LNCaP clone FGC (cell line): ENCODE results near the gene NUPR1.
"Not testable (repeated sequence)": the region's sequence is repeated elsewhere in the genome, so short reads cannot be mapped to it uniquely, and the experiment has no call there.

Experiments
- DNase-seq: peaks from one replicate; pipeline ENCODE4 v3.0.0-alpha.2; 2011; ENCODE audit warnings: low read depth
- H3K4me3 ChIP-seq: 2 replicates; pipeline ENCODE4 v1.5.1; 2011; ENCODE audit warnings: mild to moderate bottlenecking, low read depth, low read length, control low read depth
- TF ChIP-seq, protein P1 (sequence below): IDR thresholded peaks from 2 replicates; pipeline ENCODE4 v1.5.1; 2012; ENCODE audit warnings: mild to moderate bottlenecking; ENCODE audit not compliant: control insufficient read depth, insufficient read depth; ENCODE audit errors: extremely low read depth

The NUPR1 gene

DNA sequence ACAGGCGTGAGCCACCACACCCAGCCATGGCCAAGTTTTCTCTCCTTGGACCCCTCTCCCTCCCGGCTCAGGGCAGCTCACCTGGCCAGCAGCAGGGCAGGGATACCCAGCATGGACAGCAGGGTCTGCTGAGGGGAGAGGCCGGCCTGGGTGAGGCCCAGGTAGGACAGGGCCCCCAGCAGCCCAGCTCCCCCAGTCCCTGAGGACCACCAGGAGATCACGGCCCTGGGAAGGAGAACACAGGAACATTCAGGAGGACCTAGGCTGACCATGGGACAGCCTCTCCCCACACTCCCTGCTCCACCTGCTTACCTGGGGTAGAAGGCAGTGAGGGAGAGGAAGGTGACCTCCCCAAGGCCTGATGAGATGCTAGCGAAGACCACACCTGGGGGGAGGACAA lies 52.5 kb downstream of the NUPR1 start:
- TF ChIP-seq, protein P1, sequence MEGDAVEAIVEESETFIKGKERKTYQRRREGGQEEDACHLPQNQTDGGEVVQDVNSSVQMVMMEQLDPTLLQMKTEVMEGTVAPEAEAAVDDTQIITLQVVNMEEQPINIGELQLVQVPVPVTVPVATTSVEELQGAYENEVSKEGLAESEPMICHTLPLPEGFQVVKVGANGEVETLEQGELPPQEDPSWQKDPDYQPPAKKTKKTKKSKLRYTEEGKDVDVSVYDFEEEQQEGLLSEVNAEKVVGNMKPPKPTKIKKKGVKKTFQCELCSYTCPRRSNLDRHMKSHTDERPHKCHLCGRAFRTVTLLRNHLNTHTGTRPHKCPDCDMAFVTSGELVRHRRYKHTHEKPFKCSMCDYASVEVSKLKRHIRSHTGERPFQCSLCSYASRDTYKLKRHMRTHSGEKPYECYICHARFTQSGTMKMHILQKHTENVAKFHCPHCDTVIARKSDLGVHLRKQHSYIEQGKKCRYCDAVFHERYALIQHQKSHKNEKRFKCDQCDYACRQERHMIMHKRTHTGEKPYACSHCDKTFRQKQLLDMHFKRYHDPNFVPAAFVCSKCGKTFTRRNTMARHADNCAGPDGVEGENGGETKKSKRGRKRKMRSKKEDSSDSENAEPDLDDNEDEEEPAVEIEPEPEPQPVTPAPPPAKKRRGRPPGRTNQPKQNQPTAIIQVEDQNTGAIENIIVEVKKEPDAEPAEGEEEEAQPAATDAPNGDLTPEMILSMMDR = no peak
- DNase-seq = no peak
- no peak overlapping the region for H3K4me3 ChIP-seq

DNA sequence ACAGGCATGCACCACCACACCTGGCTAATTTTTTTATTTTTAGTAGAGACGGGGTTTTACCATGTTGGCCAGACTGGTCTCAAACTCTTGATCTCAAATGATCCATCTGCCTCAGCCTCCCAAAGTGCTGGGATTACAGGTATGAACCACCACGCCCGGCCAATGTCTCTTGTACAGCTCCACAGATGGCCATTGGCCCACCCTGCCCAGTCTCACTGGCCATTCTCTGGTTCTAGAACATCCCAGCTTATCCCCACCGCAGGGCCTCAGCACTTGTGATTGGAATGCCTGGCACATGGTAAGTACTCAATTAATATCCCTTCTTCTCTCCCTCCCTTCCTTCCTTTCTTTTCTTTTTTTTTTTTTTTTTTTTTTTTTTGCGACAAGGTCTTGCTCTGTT lies 55.4 kb downstream of the NUPR1 start:
- DNase-seq, H3K4me3 ChIP-seq: not testable (repeated sequence)
